Measurements from ENCODE around the gene RTL1.

Gene RTL1

GRCh38 chr14:100904307-100905087, 975 bp upstream of the RTL1 start:
- no peaks in the 10 kb centered on the region for H3K4me1 Mint-ChIP-seq
- H3K27me3 Mint-ChIP-seq = peaks cover 66% of the 10 kb centered on the region
- no peak for DNase-seq (ENCODE audit: low spot score in 2 of 2)
- no peak for ATAC-seq (replicated peaks; ENCODE audit: extremely low read depth, poor library complexity, severe bottlenecking)
- H3K36me3 Mint-ChIP-seq (ENCODE audit: insufficient read depth) = peaks cover 1% of the 10 kb centered on the region
- H3K9me3 Mint-ChIP-seq = no peaks in the 10 kb centered on the region
- no peak overlapping the region for H3K27ac Mint-ChIP-seq (ENCODE audit: low read depth)
- no peak overlapping the region for H3K4me3 Mint-ChIP-seq

- Mint-ChIP-seq H3K4me1 (no peaks in the 10 kb centered on the region), H3K36me3 (ENCODE audit: insufficient read depth) (peaks cover 1% of the 10 kb centered on the region), H3K4me3 (no peak overlapping the region), H3K9me3 (no peaks in the 10 kb centered on the region), H3K27ac (ENCODE audit: low read depth) (no peak overlapping the region), H3K27me3 (peaks cover 79% of the 10 kb centered on the region)
- DNase-seq (ENCODE audit: low spot score in 2 of 2) = no peak
- no peak for ATAC-seq (replicated peaks; ENCODE audit: extremely low read depth, poor library complexity, severe bottlenecking)
Observed at GRCh38 chr14:100903134-100903468, 421 bp downstream of the RTL1 start.

GRCh38 chr14:100902295-100903133, 1.0 kb downstream of the RTL1 start:
- Mint-ChIP-seq H3K9me3 (no peaks in the 10 kb centered on the region), H3K27me3 (peaks cover 81% of the 10 kb centered on the region), H3K4me3 (no peak overlapping the region), H3K36me3 (ENCODE audit: insufficient read depth) (peaks cover 1% of the 10 kb centered on the region), H3K27ac (ENCODE audit: low read depth) (no peak overlapping the region), H3K4me1 (no peaks in the 10 kb centered on the region)
- ATAC-seq (replicated peaks; ENCODE audit: extremely low read depth, poor library complexity, severe bottlenecking) (no peak), DNase-seq (ENCODE audit: low spot score in 2 of 2) (no peak)

- peaks cover 1% of the 10 kb centered on the region for H3K36me3 Mint-ChIP-seq (ENCODE audit: insufficient read depth)
- DNase-seq (ENCODE audit: low spot score in 2 of 2) = no peak
- no peak for ATAC-seq (replicated peaks; ENCODE audit: extremely low read depth, poor library complexity, severe bottlenecking)
- no peaks in the 10 kb centered on the region for H3K9me3 Mint-ChIP-seq
- no peak overlapping the region for H3K4me3 Mint-ChIP-seq
- H3K27me3 Mint-ChIP-seq = peaks cover 91% of the 10 kb centered on the region
- no peaks in the 10 kb centered on the region for H3K4me1 Mint-ChIP-seq
- no peak overlapping the region for H3K27ac Mint-ChIP-seq (ENCODE audit: low read depth)
Observed at GRCh38 chr14:100901391-100902183, 1.9 kb downstream of the RTL1 start.

GRCh38 chr14:100900837-100901390, 2.6 kb downstream of the RTL1 start:
- no peak overlapping the region for H3K4me3 Mint-ChIP-seq
- peaks cover 94% of the 10 kb centered on the region for H3K27me3 Mint-ChIP-seq
- H3K9me3 Mint-ChIP-seq = no peaks in the 10 kb centered on the region
- H3K4me1 Mint-ChIP-seq = no peaks in the 10 kb centered on the region
- no peak for DNase-seq (ENCODE audit: low spot score in 2 of 2)
- no peak for ATAC-seq (replicated peaks; ENCODE audit: extremely low read depth, poor library complexity, severe bottlenecking)
- no peak overlapping the region for H3K27ac Mint-ChIP-seq (ENCODE audit: low read depth)
- peaks cover 1% of the 10 kb centered on the region for H3K36me3 Mint-ChIP-seq (ENCODE audit: insufficient read depth)

- Mint-ChIP-seq H3K27ac (ENCODE audit: low read depth) (no peak overlapping the region), H3K4me1 (no peaks in the 10 kb centered on the region), H3K4me3 (no peak overlapping the region), H3K36me3 (ENCODE audit: insufficient read depth) (no peaks in the 10 kb centered on the region), H3K9me3 (no peaks in the 10 kb centered on the region), H3K27me3 (peaks cover 94% of the 10 kb centered on the region)
- ATAC-seq (replicated peaks; ENCODE audit: extremely low read depth, poor library complexity, severe bottlenecking) = no peak
- no peak for DNase-seq (ENCODE audit: low spot score in 2 of 2)
Observed at GRCh38 chr14:100899884-100900771, 3.4 kb downstream of the RTL1 start.

GRCh38 chr14:100898935-100899883, 4.3 kb downstream of the RTL1 start:
- Mint-ChIP-seq H3K27ac (ENCODE audit: low read depth) (no peak overlapping the region), H3K4me1 (no peaks in the 10 kb centered on the region), H3K4me3 (no peak overlapping the region), H3K27me3 (peaks cover 95% of the 10 kb centered on the region), H3K36me3 (ENCODE audit: insufficient read depth) (no peaks in the 10 kb centered on the region), H3K9me3 (no peaks in the 10 kb centered on the region)
- ATAC-seq (replicated peaks; ENCODE audit: extremely low read depth, poor library complexity, severe bottlenecking) = no peak
- peak in 1 of 2 donors; percentile 9 for DNase-seq (ENCODE audit: low spot score in 2 of 2)

GRCh38 chr14:100898465-100898864, 5.1 kb downstream of the RTL1 start:
- Mint-ChIP-seq H3K9me3 (no peaks in the 10 kb centered on the region), H3K4me1 (no peaks in the 10 kb centered on the region), H3K36me3 (ENCODE audit: insufficient read depth) (no peaks in the 10 kb centered on the region), H3K27ac (ENCODE audit: low read depth) (no peak overlapping the region), H3K27me3 (peaks cover 89% of the 10 kb centered on the region), H3K4me3 (no peak overlapping the region)
- ATAC-seq (replicated peaks; ENCODE audit: extremely low read depth, poor library complexity, severe bottlenecking) (no peak), DNase-seq (ENCODE audit: low spot score in 2 of 2) (no peak)

GRCh38 chr14:100896369-100897060, 7.0 kb downstream of the RTL1 start:
- DNase-seq (ENCODE audit: low spot score in 2 of 2) (no peak), ATAC-seq (replicated peaks; ENCODE audit: extremely low read depth, poor library complexity, severe bottlenecking) (no peak)
- Mint-ChIP-seq H3K27me3 (peaks cover 82% of the 10 kb centered on the region), H3K36me3 (ENCODE audit: insufficient read depth) (no peaks in the 10 kb centered on the region), H3K9me3 (no peaks in the 10 kb centered on the region), H3K4me1 (no peaks in the 10 kb centered on the region), H3K4me3 (no peak overlapping the region), H3K27ac (ENCODE audit: low read depth) (no peak overlapping the region)

- Mint-ChIP-seq H3K36me3 (ENCODE audit: insufficient read depth) (no peaks in the 10 kb centered on the region), H3K27me3 (peaks cover 73% of the 10 kb centered on the region), H3K4me3 (no peak overlapping the region), H3K9me3 (no peaks in the 10 kb centered on the region), H3K27ac (ENCODE audit: low read depth) (no peak overlapping the region), H3K4me1 (no peaks in the 10 kb centered on the region)
- DNase-seq (ENCODE audit: low spot score in 2 of 2) = no peak
- ATAC-seq (replicated peaks; ENCODE audit: extremely low read depth, poor library complexity, severe bottlenecking) = no peak
Observed at GRCh38 chr14:100895411-100895810, 8.1 kb downstream of the RTL1 start.

Measured in central memory CD8-positive, alpha-beta T cell (primary cell).